ENCODE data around the gene MMADHC. TPM values are rescaled to one million over a fixed set of nuclear protein-coding genes. Genes with fewer than 3 reads are reported as not detected.

Gene MMADHC
- total RNA-seq, 1 experiment from 2014 or later = 149 TPM

- Histone ChIP-seq H2BK12ac (ENCODE audit: insufficient read length, low read depth, low read length) (no peak overlapping the region), H4K5ac (ENCODE audit: insufficient read length, low read depth, low read length) (no peak overlapping the region), H2BK5ac (ENCODE audit: insufficient read length, low read length) (no peak overlapping the region), H2BK120ac (ENCODE audit: low read depth, low read length, poor library complexity, severe bottlenecking) (no peak overlapping the region), H3K4me1 (ENCODE audit: insufficient read depth, low read length) (no peaks in the 10 kb centered on the region), H2BK15ac (ENCODE audit: low read depth, low read length) (no peak overlapping the region), H3K27me3 (ENCODE audit: insufficient read depth, low read length) (no peaks in the 10 kb centered on the region), H3T11ph (ENCODE audit: low read length) (no peak overlapping the region), H3K4me2 (ENCODE audit: insufficient read depth, insufficient read length, low read length) (no peak overlapping the region), H2AK5ac (ENCODE audit: insufficient read length, low read length) (no peak overlapping the region), H3K79me1 (ENCODE audit: insufficient read depth, low read depth, low read length, poor library complexity, severe bottlenecking) (no peaks in the 10 kb centered on the region), H3K23ac (ENCODE audit: insufficient read length, low read depth, low read length) (no peak overlapping the region), H3K9ac (ENCODE audit: extremely low read depth, insufficient read length, low read length) (no peak overlapping the region), H3K9me3 (ENCODE audit: control insufficient read depth, low read depth, low read length) (no peaks in the 10 kb centered on the region), H3K18ac (ENCODE audit: insufficient read length, low read depth, low read length) (no peak overlapping the region), H4K91ac (ENCODE audit: insufficient read length, low read depth, low read length) (no peak overlapping the region), H3K27ac (ENCODE audit: insufficient read length, low read depth, low read length) (no peak overlapping the region), H3K79me2 (ENCODE audit: insufficient read depth, low read length) (no peaks in the 10 kb centered on the region), H3K4ac (ENCODE audit: low read depth, low read length) (no peak overlapping the region), H2AFZ (ENCODE audit: low read length) (no peak overlapping the region), H3K56ac (ENCODE audit: insufficient read length, low read depth, low read length) (no peak overlapping the region), H2BK20ac (ENCODE audit: low read depth, low read length, poor library complexity, severe bottlenecking) (no peak overlapping the region), H3K23me2 (ENCODE audit: insufficient read length, low read depth, low read length, poor library complexity, severe bottlenecking) (no peaks in the 10 kb centered on the region), H3K14ac (ENCODE audit: insufficient read depth, low read length) (no peak overlapping the region), H4K8ac (replicated peaks; ENCODE audit: insufficient read length, low read depth, low read length) (no peak overlapping the region), H4K20me1 (ENCODE audit: control insufficient read depth, insufficient read depth, insufficient read length) (no peaks in the 10 kb centered on the region)
- no peak overlapping the region for H3K4me3 Mint-ChIP-seq
- no peaks in the 10 kb centered on the region for H3K4me1 Mint-ChIP-seq
- no peak for TF ChIP-seq CTCF (conservative IDR thresholded peaks at IDR 0.05)
- no peak for DNase-seq
- peaks cover 6 to 25% (median 21%) of the 10 kb centered on the region in 3 experiments; a peak in 6 of 7 replicates for H3K36me3 Mint-ChIP-seq (ENCODE audit: insufficient read depth in 1 of 3, low read depth in 3 of 3)
- H3K27ac Mint-ChIP-seq = no peak overlapping the region
- no peaks in the 10 kb centered on the region for H3K9me3 Mint-ChIP-seq
- no CpG with 5 or more reads among the region's 5 CpGs for WGBS (ENCODE audit: extremely low coverage, insufficient read length, low lambda C conversion rate)
- no peaks in the 10 kb centered on the region; the same call in 1 of the 2 replicates for H3K27me3 Mint-ChIP-seq (ENCODE audit: low read depth)
Observed at GRCh38 chr2:149564983-149565382, 22.6 kb downstream of the MMADHC start.

All from H9 (cell line).